Glutamatergic neuron (in vitro differentiated cells): Measurements from ENCODE around the gene C16orf87. TPM values are rescaled to one million over a fixed set of nuclear protein-coding genes. Genes with fewer than 3 reads are reported as not detected.

Experiments
- DNase-seq: peaks from one replicate; pipeline ENCODE4 v3.0.0; 2022
- H3K27ac Mint-ChIP-seq: one replicate; pipeline ENCODE4 v1.8.0; 2020; ENCODE audit warnings: mild to moderate bottlenecking, mixed read lengths, inconsistent platforms; ENCODE audit not compliant: unreplicated experiment
- H3K27me3 Mint-ChIP-seq: one replicate; pipeline ENCODE4 v1.8.0; 2020; ENCODE audit warnings: mild to moderate bottlenecking, moderate library complexity, mixed read lengths, inconsistent platforms; ENCODE audit not compliant: unreplicated experiment
- H3K36me3 Mint-ChIP-seq: one replicate; pipeline ENCODE4 v1.8.0; 2020; ENCODE audit warnings: mild to moderate bottlenecking, mixed read lengths, inconsistent platforms; ENCODE audit not compliant: unreplicated experiment
- H3K4me1 Mint-ChIP-seq: one replicate; pipeline ENCODE4 v1.8.0; 2020; ENCODE audit warnings: mild to moderate bottlenecking, low read depth, mixed read lengths, inconsistent platforms; ENCODE audit not compliant: unreplicated experiment
- H3K4me3 Mint-ChIP-seq: one replicate; pipeline ENCODE4 v1.8.0; 2020; ENCODE audit warnings: mild to moderate bottlenecking, mixed read lengths, inconsistent platforms; ENCODE audit not compliant: unreplicated experiment
- H3K9me3 Mint-ChIP-seq: one replicate; pipeline ENCODE4 v1.8.0; 2020; ENCODE audit warnings: mild to moderate bottlenecking, moderate library complexity, mixed read lengths, inconsistent platforms; ENCODE audit not compliant: unreplicated experiment
- total RNA-seq: library from RNA; stranded (reverse); fragmentation: NEBNext Ultra II Directional; extraction: Animal tissue kit (Norgen Biotek cat#: 25700); gene quantifications from one replicate; pipeline ENCODE4 v1.2.1, GENCODE V29; 2021; ENCODE audit not compliant: unreplicated experiment
- TF ChIP-seq, protein P1 (sequence below): fragments of 200-600 bp; sonication (generic); IDR thresholded peaks from one replicate; pipeline ENCODE4 v1.5.0; 2021; ENCODE audit not compliant: partially characterized antibody, unreplicated experiment

C16orf87 gene
- total RNA-seq, 1 donor from 2014 or later: 15.8 TPM

DNA sequence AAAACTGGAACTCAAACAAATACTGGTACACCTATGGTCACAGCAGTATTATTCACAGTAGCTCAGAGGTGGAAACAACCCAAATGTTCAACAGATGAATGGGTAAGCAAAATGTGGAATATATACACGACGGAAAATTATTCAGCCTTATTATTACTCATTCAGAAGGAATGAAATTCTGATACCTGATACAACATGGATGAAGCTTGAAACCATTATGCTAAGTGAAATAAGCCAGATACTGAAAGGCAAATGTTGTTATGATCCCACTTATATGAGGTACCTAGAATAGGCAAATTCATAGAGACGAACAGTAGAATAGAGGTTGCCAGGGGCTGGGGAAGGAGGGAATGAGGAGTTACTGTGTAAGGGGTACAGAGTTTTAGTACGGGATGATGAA, 55.8 kb downstream of the C16orf87 start:
- H3K9me3 Mint-ChIP-seq: peaks cover 2% of the 10 kb centered on the region
- no peak overlapping the region for H3K27ac Mint-ChIP-seq
- no peaks in the 10 kb centered on the region for H3K4me1 Mint-ChIP-seq
- peaks cover 5% of the 10 kb centered on the region for H3K36me3 Mint-ChIP-seq
- no peak overlapping the region for H3K4me3 Mint-ChIP-seq
- TF ChIP-seq, protein P1, sequence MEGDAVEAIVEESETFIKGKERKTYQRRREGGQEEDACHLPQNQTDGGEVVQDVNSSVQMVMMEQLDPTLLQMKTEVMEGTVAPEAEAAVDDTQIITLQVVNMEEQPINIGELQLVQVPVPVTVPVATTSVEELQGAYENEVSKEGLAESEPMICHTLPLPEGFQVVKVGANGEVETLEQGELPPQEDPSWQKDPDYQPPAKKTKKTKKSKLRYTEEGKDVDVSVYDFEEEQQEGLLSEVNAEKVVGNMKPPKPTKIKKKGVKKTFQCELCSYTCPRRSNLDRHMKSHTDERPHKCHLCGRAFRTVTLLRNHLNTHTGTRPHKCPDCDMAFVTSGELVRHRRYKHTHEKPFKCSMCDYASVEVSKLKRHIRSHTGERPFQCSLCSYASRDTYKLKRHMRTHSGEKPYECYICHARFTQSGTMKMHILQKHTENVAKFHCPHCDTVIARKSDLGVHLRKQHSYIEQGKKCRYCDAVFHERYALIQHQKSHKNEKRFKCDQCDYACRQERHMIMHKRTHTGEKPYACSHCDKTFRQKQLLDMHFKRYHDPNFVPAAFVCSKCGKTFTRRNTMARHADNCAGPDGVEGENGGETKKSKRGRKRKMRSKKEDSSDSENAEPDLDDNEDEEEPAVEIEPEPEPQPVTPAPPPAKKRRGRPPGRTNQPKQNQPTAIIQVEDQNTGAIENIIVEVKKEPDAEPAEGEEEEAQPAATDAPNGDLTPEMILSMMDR: no peak
- H3K27me3 Mint-ChIP-seq: peaks cover 2% of the 10 kb centered on the region
- DNase-seq: no peak

DNA sequence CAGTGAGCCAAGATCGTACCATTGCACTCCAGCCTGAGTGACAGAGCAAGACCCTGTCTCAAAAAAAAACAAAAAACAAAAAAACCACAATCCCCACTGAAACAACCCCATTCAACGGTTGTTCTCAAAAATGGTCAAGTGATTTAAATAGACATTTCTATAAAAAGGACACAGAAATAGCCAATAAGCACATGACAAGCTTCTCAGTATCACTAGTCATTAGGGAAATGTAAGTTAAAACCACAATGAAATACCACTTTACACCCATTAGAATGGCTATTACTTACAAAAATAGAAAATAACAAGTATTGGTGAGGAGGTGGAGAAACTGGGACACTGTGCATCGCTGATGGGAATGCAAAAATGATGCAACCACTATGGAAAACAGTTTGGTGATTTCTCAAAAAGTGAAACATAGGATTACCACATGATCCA, 56.2 kb downstream of the C16orf87 start:
- H3K4me3 Mint-ChIP-seq: no peak overlapping the region
- peaks cover 2% of the 10 kb centered on the region for H3K27me3 Mint-ChIP-seq

DNA sequence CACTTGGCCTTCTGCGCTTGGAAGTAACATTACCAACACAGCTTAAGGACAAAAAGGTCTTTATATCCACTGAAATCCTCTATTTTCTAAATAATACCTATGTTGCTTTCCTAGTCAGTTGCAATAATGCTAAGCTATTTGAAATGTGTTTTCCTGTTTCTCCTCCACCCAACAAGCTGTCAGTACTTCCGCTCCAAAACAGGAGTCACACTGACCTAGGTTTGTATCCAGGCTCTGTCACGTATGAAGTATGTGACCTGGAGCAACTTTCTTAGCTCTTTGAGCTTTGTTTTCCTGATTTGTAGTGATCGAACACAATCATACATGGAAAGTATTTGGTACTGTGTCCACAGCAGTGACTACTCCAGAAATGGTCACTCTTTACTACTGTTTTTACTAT, 58.5 kb downstream of the C16orf87 start:
- TF ChIP-seq, protein P1: no peak
- Mint-ChIP-seq H3K9me3 (peaks cover 2% of the 10 kb centered on the region), H3K4me1 (no peaks in the 10 kb centered on the region), H3K36me3 (no peaks in the 10 kb centered on the region), H3K4me3 (no peak overlapping the region), H3K27ac (no peak overlapping the region), H3K27me3 (peaks cover 2% of the 10 kb centered on the region)
- no peak for DNase-seq

More for the DNA sequence above, 56.2 kb downstream of the C16orf87 start:
- TF ChIP-seq, protein P1: no peak
- H3K36me3 Mint-ChIP-seq: peaks cover 5% of the 10 kb centered on the region
- no peak overlapping the region for H3K27ac Mint-ChIP-seq
- peaks cover 2% of the 10 kb centered on the region for H3K9me3 Mint-ChIP-seq
- H3K4me1 Mint-ChIP-seq: no peaks in the 10 kb centered on the region
- DNase-seq: no peak

DNA sequence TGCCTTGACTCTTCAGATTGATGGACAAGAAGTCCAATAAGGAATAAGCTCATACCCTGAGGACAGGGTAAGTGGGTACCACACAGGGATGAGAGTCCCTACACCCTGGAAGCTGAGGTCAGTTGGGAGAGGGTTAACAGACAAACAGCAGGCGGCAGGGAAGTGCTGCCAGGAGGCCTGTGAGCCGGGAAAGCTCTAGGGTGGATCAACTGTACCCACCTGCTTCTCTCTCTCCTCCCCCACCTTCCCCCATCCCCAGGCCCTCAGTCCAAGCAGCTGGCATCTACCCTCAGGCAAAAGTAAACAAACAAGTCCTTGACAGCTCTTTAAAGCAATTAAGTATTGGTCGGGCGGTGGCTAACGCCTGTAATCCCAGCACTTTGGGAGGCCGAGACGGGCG, 62.2 kb downstream of the C16orf87 start:
- TF ChIP-seq, protein P1: no peak
- peaks cover 2% of the 10 kb centered on the region for H3K9me3 Mint-ChIP-seq
- no peaks in the 10 kb centered on the region for H3K36me3 Mint-ChIP-seq
- no peak for DNase-seq
- H3K27me3 Mint-ChIP-seq: peaks cover 2% of the 10 kb centered on the region
- H3K27ac Mint-ChIP-seq: no peak overlapping the region
- no peak overlapping the region for H3K4me3 Mint-ChIP-seq
- no peaks in the 10 kb centered on the region for H3K4me1 Mint-ChIP-seq

DNA sequence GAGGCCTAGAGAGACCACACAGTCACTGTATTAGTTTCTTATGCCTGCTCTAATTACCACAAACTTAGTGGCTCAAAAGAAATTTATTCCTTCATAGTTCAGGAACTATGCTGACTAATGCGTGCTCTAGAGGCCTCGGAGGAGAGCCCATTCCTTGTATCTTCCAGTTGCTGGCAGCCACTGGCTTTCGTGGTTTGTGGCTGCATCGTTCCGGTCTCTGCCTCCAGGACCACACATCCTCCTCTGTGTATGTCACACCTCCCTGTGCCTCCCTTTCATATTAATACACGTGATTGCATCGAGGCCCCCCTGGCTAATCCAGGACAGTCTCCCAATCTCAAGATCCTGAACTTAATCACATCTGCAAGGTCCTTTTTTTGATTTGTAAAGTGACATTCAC, 65.9 kb downstream of the C16orf87 start:
- Mint-ChIP-seq H3K27me3 (no peaks in the 10 kb centered on the region), H3K4me1 (peaks cover 3% of the 10 kb centered on the region), H3K4me3 (no peak overlapping the region), H3K9me3 (peaks cover 1% of the 10 kb centered on the region), H3K36me3 (no peaks in the 10 kb centered on the region), H3K27ac (no peak overlapping the region)
- TF ChIP-seq, protein P1: no peak
- DNase-seq: no peak
